NCI-H526 treated with DMSO at 0.1 percent for 48 hours (cell line): Measurements from ENCODE around the gene ANO10.
"Not testable (repeated sequence)": the region's sequence is repeated elsewhere in the genome, so short reads cannot be mapped to it uniquely, and the experiment has no call there.

ENCODE experiments used
- DNase-seq: peaks from one replicate; lab custom pipeline; 2025; lab: John Stamatoyannopoulos, UW

Gene ANO10

GRCh38 chr3:43627360-43627759 lies 5.5 kb upstream of the ANO10 start:
- no peak for DNase-seq

DNA sequence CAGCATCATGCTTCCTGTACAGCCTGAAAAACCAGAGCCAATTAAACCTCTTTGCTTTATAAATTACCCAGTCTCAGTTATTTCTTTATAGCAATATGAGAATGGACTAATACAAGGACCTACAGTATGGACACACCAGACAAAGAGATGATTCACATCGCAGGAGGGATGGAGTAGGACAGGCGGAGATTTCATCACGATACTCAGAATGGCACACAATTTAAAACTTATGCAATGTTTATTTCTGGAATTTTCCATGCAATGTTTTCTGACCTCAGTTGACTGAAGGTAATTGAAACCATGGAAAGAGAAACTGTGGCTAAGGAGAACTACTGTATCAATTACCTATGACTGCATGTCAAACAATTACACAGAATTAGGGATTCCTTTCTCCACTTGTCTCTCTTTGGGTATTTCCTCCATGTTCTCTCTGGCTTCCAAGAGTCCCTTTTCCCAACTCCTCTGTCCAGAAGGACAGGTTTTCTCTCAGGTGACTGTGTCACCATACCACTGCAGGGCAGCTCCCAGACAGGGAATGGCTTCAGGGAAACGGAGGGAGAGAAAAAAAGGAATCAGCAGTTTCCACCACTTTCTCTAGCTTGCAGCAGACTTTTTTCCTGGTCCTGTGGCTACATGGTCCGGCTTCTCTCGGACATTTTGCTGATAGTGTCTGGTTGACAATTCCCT lies 3.0 kb upstream of the ANO10 start:
- no peak for DNase-seq

- no peak for DNase-seq
Observed at GRCh38 chr3:43620831-43621655, 768 bp downstream of the ANO10 start.

DNA sequence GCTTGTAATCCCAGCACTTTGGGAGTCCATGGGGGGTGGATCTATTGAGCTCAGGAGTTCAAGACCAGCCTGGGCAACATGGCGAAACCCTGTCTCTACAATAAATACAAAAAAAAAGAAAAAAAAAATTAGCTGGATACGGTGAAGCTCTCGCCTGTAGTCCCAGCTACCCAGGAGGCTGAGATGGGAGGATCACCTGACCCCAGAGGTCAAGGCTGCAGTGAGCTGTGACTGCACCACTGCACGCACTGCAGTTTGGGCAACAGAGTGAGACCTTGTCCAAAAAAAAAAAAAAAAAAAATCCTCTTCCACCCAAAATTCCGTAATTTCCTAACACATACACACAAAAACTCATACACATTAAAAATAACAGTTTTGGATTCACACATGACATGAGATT lies 2.2 kb downstream of the ANO10 start:
- no peak for DNase-seq

- DNase-seq, result no peak
Observed at GRCh38 chr3:43618142-43618541, 3.7 kb downstream of the ANO10 start.

GRCh38 chr3:43616034-43616433 lies 5.8 kb downstream of the ANO10 start:
- no peak for DNase-seq

DNA sequence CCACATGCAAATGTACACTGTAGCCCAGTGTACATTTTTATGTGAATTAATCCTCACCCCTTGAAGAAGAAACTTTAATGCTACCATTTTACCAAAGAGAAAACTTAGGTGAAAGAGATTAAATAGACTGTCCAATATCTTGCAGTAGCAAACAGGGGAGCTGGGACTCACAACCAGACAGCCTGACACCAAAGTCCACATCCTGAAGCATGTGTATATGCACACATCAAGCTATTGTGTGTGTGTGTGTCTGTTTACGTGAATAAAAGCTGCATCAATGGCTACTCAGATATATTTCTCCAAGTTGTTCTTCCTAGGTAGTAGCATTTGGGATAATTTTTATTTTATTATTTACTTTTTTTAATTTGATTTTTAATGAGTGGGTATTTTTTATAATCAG lies 6.7 kb downstream of the ANO10 start:
- DNase-seq, result no peak

DNA sequence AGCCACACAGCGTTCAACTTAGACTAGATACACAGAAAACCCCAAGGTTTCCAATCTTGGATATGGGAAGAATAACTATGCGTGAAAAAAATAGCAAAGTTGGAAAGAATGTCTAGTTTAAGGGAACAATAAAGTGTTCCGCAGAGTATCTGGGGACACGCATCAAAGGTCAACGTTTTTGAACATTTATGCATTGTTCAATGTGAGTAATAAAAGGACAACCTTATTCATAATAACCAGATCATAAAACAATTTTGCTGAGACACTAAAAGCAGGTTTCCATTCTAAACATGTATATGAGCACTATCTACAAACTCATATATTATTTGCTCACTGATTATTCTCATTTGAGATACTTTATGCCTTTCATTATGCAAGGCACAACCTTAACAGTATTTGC lies 7.8 kb downstream of the ANO10 start:
- no peak for DNase-seq

DNA sequence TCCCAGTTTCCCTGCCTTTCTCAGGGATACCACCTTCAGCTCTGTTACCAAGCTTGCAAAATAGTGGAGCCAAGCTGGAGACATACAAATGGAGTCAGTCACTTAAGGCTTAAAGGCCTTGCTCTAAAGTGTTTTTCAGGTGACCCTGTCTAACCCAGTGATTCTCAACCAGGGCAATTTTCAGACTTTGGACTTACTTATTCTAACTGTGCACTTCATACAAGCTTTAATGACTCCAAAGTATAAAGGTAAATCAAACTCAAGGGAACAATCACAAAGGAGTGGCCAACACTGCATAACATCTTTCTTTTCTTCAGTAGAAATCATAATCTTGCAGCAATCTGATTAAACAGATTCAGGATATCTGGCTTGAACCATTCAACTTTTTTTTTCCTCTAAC lies 9.4 kb downstream of the ANO10 start:
- DNase-seq, result no peak

DNA sequence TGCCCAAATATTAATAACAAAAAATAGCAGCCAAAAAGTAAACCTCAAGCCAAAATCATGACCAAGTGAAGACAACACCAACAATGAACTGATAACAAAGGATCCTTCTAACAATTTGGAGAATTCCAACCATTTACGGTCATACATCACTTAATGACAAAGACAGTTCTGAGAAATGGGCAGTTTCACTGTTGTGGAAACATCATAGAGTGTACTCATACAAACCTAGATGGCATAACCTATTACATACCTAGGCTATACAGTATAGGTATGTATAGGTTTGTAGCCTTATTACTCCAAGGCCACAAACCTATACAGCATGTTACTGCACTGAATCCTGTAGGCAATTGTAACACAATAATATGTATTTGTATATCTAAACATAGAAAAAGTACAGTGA lies 12.4 kb downstream of the ANO10 start:
- no peak for DNase-seq

DNA sequence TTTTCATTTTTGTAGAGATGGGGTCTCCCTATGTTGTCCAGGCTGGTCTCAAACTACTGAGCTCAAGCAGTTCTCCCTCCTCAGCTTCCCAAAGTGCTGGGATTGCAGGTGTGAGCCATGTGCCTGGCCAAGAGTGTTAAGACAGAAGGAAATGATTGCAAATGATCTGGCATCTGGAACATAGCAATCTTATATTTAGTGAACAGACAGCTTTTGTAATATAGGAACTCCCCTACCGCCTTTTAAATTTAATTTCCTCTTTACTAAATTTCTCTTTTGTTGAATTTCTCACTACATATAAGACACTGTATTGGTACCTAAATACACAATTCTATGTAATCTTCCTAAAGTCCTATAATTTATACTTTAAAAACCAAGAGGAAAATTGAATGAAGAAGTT lies 13.1 kb downstream of the ANO10 start:
- no peak for DNase-seq

GRCh38 chr3:43606284-43606683 lies 15.5 kb downstream of the ANO10 start:
- DNase-seq, result no peak

DNA sequence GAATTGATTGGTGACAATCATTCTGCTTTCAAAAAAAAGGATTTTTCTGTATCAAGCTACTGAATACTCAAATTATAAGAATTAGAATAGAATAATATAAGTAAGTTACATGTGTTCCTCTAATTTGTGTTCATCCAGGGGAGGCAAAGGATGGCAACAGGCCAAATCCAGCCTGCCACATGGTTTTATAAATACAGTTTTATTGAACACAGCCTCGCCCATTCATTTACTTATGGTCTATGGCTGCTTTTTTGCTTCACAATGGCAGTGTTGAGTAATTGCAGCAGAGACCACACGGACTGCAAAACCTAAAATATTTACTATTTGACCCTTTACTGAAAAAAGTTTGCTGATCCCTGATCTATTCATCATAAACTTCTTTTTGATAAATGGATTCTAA lies 21.9 kb downstream of the ANO10 start:
- not testable (repeated sequence) for DNase-seq

- no peak for DNase-seq
Observed at GRCh38 chr3:43597961-43598360, 23.9 kb downstream of the ANO10 start.

DNA sequence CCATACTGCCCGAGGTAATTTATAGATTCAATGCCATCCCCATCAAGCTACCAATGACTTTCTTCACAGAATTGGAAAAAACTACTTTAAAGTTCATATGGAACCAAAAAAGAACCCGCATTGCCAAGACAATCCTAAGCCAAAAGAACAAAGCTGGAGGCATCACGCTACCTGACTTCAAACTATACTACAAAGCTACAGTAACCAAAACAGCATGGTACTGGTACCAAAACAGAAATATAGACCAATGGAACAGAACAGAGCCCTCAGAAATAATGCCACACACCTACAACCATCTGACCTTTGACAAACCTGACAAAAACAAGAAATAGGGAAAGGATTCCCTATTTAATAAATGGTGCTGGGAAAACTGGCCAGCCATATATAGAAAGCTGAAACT lies 25.6 kb downstream of the ANO10 start:
- DNase-seq, result not testable (repeated sequence)

DNA sequence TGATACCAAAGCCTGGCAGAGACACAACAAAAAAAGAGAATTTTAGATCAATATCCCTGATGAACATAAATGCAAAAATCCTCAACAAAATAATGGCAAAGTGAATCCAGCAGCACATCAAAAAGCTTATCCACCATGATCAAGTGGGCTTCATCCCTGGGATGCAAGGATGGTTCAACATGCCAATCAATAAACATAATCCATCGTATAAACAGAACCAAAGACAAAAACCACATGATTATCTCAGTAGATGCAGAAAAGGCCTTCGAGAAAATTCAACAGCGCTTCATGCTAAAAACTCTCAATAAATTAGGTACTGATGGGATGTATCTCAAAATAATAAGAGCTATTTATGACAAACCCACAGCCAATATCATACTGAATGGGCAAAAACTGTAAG lies 26.5 kb downstream of the ANO10 start:
- not testable (repeated sequence) for DNase-seq

- not testable (repeated sequence) for DNase-seq
Observed at GRCh38 chr3:43593588-43593987, 28.2 kb downstream of the ANO10 start.

- not testable (repeated sequence) for DNase-seq
Observed at GRCh38 chr3:43591866-43592265, 29.9 kb downstream of the ANO10 start.

DNA sequence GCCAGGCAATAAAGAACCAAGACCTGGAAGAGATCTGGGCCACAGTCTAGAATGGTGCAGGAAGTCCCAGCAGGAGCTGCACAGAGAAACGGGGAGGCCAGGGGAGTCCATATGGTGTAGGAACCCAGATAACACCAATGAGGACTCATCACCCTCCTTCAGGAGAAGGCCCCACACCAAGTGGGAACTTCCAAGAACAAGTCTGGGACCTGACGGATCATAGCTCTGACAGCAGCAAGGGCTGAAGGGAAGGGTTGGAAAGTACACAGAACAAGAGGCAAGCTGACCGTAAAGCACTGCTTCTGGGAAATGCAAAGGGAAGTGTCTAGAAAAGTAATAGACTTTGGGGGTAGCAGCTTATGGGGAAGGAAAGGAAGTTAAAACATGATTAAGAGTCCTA lies 34.5 kb downstream of the ANO10 start:
- no peak for DNase-seq

DNA sequence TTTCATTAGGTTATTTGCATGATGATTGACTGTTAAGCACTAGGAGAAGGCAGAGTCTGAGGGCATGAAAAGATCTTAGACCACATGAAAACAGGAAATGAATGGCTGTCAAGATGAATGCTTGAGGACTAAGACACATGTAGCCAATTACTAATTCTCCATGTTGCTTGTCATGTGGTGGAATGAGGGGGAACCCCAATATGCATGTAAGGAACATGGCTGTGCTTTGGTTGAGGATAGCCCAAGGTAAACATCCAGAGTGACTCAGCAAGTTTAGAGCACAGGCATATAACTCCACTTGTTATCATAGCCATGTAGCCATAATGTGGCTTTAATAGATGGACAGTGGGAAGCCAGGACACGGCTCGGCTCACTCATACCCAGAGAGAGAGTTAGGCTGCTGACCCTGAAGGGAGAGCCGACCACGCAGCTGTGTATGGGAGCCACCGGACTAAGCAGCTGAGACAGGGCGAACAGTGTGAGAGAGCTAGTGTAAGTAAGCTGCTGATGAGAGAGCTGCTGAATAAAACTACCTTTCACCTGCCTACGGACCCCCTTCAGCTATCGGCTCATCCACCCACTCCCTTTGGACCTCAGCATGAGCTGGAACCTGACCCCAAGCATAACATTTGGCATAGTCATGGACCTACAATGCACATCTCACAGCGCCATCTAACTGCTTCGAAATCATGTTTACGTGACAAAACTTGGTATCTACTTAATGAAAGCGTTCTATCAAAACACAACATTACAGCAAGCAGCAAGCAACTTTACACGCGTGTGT lies 37.6 kb downstream of the ANO10 start:
- DNase-seq, result no peak

GRCh38 chr3:43583481-43583880 lies 38.3 kb downstream of the ANO10 start:
- DNase-seq, result no peak

DNA sequence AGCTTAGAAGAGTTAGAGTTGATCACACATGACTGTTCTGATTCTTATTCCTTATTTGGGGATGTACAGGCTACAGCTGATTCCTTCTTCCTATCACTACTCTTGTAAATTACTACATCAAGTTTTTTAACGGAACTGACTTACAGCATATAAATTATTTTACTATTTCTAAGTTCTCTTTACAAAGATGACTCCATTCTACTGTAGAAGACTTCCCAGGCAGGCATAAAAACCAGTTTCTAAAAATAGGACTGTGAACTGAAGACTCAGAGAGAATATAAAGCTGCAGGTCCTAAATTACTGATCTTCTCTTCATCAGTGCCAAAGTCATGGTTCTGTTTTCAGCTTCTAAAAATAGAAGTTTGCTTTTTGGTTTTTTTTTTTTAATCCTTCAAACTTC lies 38.9 kb downstream of the ANO10 start:
- no peak for DNase-seq

DNA sequence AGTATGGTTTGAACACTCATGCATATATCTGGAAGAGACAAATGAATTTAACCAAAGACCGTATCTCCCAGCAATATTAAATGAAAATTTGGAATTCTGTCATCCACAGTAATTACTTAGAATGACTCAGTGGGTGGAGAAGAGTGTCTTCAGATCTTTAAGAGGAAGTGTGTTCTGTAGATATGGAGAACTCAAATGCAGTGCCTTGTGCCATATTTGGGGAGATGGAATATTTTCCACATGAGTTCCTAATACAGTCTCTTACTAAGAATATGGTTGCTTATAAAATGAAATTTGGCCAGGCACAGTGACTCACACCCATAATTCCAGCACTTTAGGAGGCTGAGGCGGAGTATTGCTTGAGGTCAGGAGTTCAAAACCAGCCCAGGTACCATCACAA lies 40.5 kb downstream of the ANO10 start:
- no peak for DNase-seq
